GM10266 (cell line): ENCODE data around the gene KSR2.

Experiments
- DNase-seq: peaks from one replicate; pipeline ENCODE4 v3.0.0; 2012; ENCODE audit errors: extremely low spot score
- TF ChIP-seq, protein P1 (sequence below): IDR thresholded peaks from 2 replicates; pipeline ENCODE4 v1.5.1; 2012; ENCODE audit warnings: mild to moderate bottlenecking, low read depth; ENCODE audit not compliant: control insufficient read depth, insufficient read depth; ENCODE audit errors: missing control alignments

Gene KSR2

DNA sequence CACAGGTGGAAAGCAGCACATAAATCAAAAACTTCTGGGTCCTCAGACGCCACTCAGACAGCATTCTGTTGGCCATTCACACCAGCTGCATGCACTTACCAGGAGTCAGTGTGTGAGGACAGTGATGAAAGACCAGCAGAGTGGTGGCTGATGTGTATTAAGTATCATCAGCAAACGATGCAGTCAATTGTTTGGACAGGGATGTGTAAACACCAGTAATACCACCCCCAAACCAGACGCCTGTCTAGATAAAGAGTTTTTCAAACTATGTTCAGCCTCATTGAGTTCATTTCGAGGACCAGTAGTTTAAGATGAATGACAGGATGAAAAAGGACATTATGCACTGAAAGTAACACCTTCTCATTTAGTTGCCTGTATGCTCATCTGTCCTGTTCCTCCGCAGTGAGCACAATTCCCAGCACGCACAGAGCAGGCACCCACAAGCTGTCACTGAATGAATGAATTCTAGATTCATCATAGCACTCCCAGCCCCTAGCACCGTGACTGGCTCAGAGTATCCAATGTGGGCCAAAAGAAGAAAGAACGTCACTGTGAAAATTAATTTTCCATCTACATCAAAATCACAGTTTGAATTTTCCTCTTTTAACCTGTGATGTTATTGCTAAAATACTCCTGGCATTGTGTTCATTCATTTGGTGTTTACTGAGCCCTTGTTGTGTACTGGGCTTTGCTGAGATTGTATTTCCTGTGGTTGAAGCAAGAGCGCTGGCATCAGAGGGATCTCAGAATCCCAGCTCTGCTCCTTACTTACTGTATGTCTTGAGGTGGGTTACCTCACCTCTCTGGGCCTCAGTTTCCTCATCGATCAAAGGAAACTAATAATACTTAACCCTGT is 482.6 kb downstream of the KSR2 start:
- no peak for DNase-seq
- TF ChIP-seq, protein P1, sequence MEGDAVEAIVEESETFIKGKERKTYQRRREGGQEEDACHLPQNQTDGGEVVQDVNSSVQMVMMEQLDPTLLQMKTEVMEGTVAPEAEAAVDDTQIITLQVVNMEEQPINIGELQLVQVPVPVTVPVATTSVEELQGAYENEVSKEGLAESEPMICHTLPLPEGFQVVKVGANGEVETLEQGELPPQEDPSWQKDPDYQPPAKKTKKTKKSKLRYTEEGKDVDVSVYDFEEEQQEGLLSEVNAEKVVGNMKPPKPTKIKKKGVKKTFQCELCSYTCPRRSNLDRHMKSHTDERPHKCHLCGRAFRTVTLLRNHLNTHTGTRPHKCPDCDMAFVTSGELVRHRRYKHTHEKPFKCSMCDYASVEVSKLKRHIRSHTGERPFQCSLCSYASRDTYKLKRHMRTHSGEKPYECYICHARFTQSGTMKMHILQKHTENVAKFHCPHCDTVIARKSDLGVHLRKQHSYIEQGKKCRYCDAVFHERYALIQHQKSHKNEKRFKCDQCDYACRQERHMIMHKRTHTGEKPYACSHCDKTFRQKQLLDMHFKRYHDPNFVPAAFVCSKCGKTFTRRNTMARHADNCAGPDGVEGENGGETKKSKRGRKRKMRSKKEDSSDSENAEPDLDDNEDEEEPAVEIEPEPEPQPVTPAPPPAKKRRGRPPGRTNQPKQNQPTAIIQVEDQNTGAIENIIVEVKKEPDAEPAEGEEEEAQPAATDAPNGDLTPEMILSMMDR, result no peak

DNA sequence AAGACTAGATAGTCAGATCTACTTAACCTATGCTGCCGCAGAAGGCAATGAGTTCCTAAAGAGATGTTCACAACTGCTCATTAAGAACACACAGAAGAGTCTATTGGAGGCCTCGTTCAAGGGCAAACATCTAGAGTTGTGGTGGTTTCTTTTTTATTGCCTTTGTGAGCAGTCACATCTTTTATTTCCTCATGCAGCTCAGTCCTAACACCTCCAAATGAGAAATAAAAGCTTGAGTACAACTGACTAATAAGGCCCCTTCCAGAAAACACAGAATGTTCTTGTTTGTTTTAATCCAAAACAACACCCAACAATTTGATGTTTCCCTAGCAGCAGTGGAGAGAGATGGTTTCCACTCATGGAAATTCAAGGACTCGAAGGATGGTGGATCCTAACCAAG is 483.9 kb downstream of the KSR2 start:
- TF ChIP-seq, protein P1, result no peak
- DNase-seq, result no peak

DNA sequence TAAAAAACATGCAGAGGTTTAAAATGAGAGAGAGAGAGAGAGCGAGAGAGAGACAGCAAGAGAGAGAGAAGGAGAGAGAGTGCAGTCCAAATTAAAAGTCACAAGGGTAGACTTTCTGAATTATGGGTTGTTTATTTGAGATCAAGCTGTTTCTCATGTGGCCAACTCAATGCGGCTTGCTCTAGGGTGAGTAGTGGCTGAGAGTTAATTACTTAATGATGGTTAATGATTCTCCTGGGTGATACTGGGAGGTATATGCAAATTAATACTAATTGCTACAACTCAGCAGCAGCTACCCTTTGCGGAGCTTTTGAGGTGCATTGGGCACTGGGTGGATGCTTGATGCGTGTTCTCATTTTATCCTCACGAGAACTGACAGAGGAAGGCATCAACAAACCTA is 485.3 kb downstream of the KSR2 start:
- DNase-seq, result no peak
- TF ChIP-seq, protein P1, result no peak

DNA sequence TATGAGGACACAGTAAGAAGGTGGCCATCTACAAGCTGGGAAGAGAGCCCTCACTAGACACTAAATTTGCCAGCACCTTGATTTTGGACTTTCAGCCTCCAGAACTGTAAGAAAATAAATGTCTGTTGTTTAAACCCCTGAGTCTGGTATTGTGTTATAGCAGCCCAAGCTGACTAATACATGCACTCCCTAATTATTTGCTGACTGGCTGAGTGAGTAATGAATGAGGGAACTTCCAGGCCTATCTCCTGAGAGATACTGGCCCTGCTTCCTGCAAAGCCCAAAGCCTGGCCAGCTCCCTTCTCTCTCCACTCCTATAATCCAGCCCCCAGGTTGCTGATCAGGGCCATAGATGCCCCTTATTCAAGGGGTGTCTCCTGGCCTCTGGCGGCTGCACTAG is 487.3 kb downstream of the KSR2 start:
- TF ChIP-seq, protein P1, result no peak
- no peak for DNase-seq

DNA sequence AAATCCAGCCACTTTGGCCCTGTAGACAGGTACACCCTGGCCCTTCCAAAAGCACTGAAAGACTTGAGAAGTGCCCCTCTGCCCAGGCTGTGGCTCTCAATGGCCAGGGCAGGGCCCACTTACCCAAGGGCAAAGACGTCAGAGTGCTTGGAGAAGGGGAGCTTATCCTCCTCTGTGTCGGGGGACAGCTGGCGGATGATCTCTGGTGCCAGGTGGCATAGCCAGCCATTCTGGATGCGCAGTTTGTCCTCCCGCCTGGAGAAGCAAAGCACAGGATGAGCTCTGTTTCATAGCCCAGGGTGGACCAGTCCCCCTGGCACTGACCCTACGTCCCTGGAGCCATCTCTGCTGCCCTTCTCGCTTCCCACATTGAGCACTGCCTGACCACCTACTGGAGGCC is 492.4 kb downstream of the KSR2 start:
- TF ChIP-seq, protein P1, result no peak
- no peak for DNase-seq

DNA sequence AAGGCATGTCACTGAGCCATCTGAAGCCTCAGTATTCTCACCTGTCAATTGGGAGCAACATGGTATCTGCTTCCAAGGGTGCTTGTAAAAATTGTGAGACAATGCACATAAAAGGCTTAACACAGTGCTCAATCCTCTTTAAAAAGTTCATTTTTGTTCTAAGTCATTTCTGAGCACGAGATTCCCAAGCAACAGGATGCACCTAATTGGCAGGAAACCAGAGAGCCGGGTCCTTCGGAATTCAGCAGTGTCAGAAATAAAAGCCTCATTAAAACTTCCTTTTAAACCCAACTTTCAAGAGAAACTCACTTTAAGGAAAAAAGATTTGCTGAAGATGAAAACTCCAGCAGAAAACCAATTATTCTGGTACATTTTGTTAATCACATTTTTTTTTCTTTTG is 494.9 kb downstream of the KSR2 start:
- TF ChIP-seq, protein P1, result no peak

DNA sequence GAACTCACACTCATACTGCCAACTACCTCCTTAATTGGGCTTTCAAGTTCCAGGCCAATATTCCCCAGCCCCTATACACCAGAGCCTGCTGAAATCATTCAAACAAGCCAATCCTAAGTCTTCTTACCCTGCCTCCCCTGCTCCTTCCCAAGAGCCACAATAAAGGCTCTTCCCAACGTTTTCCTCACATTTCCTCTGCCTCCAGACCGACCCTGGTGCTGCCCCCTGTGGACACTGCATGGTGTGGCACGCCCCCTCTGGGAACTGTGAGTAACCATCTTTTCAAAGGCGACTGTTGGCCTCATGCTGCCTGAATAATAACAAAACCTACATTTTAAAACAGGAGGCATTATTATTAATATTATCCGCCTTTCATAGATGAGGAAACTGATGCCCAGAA is 495.8 kb downstream of the KSR2 start:
- DNase-seq, result no peak
- TF ChIP-seq, protein P1, result no peak

More for the DNA sequence above, 494.9 kb downstream of the KSR2 start:
- no peak for DNase-seq
